Colon (tissue), 2 donors: Measurements from ENCODE around the gene CHMP2A.
"Not testable (repeated sequence)": the region's sequence is repeated elsewhere in the genome, so short reads cannot be mapped to it uniquely, and the experiment has no call there.

Source experiments
- FAIRE-seq: peaks from 2 replicates; lab custom pipeline; 2012; peaks lifted over from hg19 to GRCh38; lab: Jason Lieb, UNC
- donor health status: control.
- donor health status: control.

Gene CHMP2A

GRCh38 chr19:58511353-58512208 is 43.3 kb downstream of the CHMP2A start, which contains the start of gene SLC27A5:
Gene SLC27A5 (minus strand): TSS chr19:58511992. CDS start chr19:58511955, 37 bp downstream.
- FAIRE-seq, result no peak

DNA sequence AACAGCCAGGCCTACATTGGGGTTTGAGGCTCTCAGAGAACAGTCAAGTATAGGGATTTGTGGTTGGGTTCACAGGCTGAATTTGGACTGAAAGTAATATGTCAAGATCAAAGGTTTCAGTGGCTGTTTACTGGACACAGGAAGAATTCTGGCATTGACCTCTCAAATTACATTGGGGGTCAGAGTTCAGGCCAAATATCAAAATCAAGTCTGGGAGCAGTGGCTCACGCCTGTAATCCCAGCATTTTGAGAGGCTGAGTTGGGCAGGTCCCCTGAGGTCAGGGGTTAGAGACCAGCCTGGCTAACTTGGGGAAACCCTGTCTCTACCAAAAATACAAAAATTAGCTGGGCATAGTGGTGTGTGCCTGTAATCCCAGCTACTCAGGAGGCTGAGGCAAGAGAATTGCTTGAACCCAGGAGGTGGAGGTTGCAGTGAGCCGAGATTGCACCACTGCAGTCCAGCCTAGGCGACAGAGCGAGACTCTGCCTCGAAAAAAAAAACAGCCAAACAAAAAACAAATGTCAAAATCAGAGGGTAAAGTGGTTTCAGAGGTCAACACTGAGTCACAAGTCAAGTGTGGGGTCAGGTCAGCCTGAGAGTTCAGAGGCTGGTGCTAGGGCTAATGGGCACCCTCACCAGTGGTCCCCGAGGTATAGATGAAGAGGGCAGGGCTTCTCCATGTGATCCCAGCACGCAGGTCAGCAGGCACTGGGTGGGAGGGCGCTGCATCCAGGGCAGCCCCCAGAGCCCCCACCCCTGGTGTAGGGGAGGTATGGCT is 44.6 kb downstream of the CHMP2A start:
- no peak for FAIRE-seq

DNA sequence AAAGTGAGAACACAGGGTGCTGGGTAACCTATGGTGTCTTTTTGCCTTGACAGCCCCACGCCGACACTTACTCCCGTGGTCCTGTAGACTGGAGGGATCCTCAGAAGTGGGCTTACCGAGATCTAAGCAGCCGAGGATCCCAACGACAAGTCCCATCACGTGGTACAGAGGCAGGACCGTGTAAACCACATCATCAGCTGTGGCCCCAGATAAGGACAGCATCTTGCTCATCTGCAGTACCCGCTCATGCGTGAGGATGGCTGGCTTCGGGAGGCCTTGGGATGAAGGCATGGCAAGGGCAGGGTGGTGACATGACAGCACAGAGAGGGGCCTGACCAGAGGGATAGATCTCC is 45.2 kb downstream of the CHMP2A start:
- FAIRE-seq, result no peak

GRCh38 chr19:58507602-58508223 is 47.2 kb downstream of the CHMP2A start:
- FAIRE-seq, result not testable (repeated sequence)
